GM18499 (cell line): ENCODE results near the gene CFI.

Experiments used
- ATAC-seq: cut with Tn5 transposase; IDR thresholded peaks from one replicate; pipeline ENCODE4 v1.9.1; 2021; ENCODE audit warnings: moderate number of reproducible peaks; ENCODE audit not compliant: insufficient read depth, unreplicated experiment

CFI gene

GRCh38 chr4:109735566-109736365 lies 66.0 kb downstream of the CFI start:
- no peak for ATAC-seq

DNA sequence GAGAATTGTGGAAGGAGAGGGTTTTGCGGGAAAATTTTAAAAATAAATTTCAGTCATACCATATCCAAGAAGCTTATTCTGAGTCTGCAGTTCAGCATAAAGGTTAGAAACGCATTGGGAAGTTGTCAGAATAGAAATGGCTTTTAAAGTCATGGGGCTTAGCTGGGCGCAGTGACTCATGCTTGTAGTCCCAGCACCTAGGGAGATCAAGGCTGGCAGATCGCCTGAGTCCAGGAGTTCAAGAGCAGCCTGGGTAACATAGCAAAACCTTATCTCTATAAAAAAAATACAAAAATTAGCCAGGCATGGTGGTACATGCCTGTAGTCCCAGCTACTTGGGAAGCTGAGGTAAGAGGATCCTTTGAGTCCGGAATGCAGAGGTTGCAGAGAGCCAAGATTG lies 68.1 kb downstream of the CFI start:
- no peak for ATAC-seq

DNA sequence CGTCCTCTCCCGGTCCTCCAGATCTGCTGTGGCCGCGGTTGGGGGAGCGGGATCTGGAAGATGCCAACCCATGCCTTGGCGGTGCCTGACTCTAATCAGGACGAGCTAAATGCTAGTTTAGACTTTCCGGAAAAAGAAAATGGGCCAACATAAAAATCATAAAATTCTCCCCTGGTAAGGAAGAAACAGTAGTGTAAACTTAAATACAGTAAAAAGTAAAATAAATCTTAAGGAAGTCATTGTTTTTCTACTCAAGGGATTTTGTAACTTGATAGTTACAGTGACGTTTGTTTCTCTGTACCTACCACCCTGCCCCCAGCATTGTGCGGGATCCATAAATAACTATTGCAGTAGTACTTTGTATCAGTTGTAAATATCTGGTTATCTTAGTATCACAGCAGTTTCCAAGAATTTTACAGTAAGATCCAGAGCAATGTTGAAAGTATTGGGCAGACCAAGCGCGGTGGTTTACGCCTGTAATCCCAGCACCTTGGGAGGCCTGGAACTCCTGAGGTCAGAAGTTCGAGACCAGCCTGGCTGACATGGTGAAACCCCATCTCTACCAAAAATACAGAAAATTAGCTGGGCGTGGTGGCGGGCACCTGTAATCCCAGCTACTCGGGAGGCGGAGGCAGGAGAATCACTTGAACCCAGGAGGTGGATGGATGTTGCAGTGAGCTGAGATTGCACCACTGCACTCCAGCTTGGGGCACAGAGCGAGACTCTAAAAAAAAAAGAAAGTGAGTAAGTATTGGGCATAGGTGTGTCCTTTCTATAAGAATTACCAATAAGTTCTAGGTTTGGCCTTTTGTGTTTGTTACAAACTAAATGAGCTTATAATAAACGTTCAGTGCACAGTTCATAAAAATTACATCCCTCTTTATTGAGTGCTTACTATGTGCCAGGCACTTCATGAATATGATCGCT lies 70.9 kb downstream of the CFI start:
- ATAC-seq, result no peak

DNA sequence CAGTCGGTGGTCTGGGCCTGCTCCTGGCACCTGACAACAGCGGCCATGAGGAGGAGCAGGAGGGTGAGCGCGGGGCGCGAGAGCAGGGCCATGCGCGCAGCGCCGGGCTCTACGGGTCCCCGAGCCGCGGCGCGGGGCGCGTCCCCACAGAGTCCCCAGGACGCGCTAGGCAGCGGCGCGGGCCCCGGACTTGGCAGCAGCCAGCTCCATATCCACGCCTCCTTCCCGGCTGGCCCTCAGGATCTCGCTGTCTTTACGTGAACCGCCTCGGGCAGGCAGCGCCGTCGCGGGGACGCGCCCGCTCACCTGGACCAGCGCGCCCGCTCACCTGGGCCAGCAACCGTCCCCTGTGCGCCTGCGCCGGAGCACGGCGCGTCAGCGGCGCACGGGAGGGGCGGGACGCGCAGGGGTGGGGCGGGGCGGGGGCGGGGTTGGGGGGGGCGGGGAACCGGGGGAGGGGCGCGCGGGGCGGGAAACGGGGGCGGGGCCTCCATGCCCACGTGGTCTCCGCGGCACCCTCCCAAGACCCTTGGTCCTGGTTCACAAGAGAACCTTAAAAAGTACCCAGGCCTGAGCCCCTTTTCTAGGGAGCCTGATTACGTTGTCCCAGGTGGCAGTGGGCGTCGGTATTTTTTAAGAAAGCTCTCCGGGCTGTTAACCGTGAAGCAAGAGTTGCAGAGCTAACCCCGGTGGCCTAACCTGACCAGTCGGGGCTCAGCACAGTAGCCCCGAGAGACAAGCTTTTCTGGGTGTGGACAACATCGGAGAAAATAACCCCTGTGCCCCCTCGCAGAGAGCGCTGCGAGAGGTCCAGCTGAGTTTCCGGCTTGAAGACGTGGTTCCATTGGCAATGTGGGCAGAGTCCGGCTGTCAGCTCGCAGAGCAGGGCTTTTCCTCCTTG lies 71.8 kb downstream of the CFI start, which contains the start of gene PLA2G12A:
PLA2G12A (minus strand) TSS at position 353 of the 901 bp plus-strand sequence; CDS start at position 92, 261 bp downstream.
- ATAC-seq, result peak; percentile 54

DNA sequence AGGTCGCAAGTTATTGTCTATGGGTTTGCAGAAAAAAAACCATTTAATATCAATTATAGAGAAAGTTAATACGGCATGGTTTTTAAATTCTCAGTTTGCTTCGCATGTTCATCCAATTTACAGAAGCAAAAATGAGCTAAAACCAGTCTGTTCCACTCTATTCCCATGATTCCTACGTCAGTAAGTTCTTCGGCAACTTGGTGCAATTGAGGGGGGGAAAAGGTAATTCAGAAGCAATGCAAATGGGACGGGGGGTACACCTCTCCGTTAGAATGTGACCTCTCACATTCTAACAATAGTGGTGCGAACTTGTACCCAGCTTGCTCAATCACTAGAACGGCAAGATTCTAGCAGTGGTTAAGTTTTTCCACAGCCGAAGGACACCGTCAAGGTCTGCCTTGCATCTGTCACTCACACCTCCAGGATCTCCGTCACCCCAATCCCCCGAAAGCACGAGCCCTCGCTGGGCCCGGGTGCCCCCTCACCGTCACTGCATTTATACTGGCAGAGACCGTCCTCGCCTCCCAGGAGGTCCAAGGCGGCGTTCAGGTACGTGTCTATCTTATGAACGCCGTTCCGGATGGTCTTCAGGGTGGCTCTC lies 72.6 kb downstream of the CFI start:
- no peak for ATAC-seq

DNA sequence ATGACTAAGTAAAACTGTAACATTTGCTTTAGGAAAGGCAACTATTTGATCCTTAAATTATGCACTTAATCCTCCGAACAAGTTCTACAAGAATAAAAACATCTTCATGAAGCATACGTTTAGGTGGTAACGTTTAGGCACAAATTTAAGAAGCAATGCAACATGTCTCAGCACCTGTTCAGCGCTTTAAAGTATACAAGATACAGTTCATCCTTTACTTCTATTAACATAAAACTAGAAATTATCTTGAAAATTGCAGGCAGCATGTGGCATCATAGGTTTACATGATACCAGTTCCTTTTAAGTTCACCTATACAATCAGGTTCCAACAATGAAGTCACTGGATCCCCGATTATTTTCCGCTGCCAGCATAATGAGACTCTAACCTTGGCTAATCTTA lies 73.4 kb downstream of the CFI start:
- ATAC-seq, result no peak

DNA sequence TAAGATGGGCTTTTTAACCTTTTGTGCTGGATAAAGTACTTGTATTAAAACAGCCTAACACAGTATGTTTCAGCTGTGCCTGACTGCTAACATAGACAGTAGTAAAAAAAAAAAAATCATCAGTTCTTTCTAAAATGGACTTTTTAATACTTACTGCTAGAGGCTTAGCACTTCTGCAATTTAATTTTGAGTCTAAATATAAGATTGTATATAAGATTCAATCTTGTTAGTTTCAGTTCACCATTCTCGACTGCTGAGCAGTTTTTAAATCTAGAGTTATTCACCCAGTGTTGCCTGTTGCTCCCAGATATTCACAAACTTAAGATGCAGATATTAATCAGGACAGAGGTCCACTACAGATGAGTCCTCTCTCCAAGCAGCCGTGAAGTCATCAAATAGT lies 78.7 kb downstream of the CFI start:
- ATAC-seq, result no peak

DNA sequence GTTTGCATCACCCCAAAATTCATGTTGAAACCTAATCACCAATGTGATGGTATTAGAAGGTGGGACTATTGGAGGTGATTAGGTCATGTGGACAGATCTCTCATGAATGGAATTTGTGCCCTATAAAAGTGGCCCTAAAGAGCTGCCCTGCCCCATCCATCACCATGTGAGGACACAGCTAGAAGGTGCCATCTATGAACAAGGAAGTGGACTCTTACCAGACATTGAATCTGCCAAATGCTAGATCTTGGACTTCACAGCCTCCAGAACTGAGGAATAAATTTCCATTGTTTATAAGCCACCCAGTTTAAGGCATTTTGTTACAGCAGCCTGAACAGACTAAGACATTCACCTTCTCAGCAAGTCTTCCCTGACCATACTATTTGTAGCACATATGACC lies 79.4 kb downstream of the CFI start:
- ATAC-seq, result no peak

DNA sequence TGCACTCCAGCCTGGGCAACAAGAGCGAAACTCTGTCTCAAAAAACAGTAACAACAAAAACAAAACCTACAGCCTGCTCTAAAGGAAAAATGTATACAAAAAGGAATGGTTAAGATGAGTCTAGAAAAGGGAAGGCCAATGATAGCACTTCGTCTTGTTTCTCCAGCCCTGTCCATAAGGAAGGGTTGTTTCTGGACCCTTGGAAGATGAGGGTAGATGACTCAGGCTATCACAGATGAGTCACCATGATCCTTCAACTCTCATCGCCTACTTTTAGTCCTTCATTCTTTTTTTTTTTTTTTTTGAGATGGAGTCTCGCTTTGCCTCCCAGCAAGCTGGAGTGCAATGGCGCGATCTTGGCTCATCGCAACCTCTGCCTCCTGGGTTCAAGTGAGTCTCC lies 80.8 kb downstream of the CFI start:
- no peak for ATAC-seq

GRCh38 chr4:109719604-109720003 lies 82.2 kb downstream of the CFI start:
- no peak for ATAC-seq

- no peak for ATAC-seq
Measured at GRCh38 chr4:109718759-109719158, 83.0 kb downstream of the CFI start.

DNA sequence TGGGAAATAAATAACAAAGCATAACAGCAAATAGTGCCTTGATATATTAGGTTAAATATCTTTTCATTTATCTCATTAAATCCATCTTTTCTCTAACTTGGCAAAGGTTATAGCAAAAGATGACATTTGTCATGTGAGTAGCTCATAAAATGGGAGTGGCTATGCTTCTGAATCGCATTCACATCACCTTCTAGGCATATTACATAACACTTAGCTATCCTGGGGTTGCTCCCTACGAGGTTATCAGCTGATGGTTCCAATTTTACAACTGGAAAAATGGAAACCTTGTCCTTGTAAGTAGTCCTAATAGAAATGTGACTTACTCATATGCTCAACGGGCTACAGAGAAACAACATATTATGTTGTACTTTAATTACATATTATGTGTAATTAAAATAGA lies 88.3 kb downstream of the CFI start:
- ATAC-seq, result no peak

GRCh38 chr4:109708990-109709389 lies 92.8 kb downstream of the CFI start:
- ATAC-seq, result peak; percentile 90

DNA sequence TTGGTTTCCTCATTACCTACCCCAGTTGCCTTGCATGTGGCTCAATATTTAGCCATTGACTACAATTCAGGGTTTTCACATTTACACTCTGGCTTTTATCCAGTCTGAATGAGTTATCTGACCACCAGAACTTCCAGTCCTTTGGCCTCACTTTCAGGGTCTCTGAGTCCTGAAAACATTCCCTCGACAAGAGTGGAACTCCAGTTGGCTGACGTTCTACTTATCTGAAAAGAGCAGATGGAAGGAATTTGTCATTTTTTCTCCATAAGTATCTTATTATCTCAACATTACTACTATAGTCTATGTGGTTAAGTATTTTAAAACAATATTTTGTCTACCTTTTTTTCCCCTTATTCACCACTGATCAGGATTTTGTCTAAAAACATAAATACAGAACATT lies 93.4 kb downstream of the CFI start:
- no peak for ATAC-seq

DNA sequence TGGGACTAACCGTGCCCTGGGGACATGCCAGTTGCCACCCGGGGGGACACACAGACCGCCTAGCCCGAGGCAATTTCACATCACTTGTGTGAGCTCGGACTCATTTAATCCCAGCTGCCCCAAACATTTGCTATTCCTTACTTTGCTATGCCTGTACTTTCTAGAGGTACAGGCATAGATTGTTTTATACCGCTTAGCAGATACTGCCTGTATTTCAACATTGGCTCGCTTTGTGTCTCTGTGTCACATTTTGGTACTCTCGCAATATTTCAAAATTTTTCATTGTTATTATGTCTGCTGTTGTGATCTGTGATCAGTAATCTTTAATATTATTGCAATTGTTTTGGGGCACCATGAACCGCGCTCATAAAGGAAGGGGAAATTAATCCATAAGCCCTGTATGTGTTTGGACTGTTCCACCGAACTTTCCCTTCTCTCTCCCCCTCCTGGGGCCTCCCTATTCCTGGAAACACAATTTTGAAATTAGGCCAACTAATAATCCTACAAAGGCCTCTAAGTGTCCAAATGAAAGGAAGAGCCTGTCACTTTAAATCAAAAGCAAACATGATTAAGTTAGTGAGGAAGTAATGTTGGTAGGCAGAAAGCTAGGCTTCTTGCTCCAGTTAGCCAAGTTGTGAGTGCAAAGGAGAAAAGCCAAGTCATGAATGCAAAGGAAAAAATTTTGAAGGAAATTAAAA lies 98.0 kb downstream of the CFI start:
- no peak for ATAC-seq

- peak; percentile 49 for ATAC-seq
Measured at GRCh38 chr4:109702950-109703663, 98.7 kb downstream of the CFI start, which contains the start of gene CASP6. TSS of gene CASP6 (minus strand) at chr4:109703445. CDS start at chr4:109703395, 50 bp downstream.

DNA sequence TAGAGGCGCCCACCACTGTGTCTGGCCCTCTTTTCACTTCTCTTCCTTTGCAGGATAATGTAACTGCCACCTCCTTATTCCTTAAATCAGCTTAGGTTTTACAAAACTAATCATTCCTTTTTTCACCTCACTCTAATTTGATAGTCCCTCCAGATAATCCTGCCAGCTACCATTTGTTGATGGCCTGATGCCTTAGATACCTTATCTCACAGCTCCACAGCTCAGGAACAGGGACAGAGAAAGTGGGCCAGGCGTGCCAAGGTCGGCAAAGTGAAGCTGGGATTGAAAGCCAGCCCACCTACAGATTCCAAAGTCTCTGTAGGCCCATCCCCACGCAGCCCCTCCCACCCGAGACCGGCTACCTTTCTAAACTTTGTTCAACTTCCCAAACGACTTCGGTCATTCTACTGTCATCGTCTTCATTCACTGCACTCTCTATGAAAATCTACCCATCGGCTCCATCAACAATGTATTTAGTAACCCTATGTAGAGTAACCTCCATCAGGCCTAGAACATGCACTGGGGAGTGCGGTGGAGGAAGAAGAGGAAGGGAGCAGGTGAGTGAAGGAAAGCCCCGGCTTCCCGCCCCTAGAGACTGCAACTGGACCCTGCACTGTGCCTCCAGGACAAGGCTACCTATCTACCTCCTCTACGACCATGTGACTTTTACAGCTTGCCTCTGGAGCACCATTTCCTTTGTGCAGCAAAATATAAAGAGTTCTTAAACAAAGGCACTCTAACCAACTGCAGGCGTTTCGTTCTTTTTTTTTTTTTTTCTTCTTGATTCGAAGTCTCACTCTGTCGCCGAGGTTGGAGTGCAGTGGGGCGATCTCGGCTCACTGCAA lies 100.0 kb downstream of the CFI start:
- ATAC-seq, result no peak
